T-cell (primary cell): ENCODE measurements around the gene STAT4. TPM values are rescaled to one million over a fixed set of nuclear protein-coding genes. Genes with fewer than 3 reads are reported as not detected.

ENCODE experiments used
- ATAC-seq, 4 experiments: fragments of 200-7000 bp in 3 of 4; fragments of 150-1000 bp in 1 of 4; cut with Tn5 transposase; replicated peaks in 1 of 4; 1 replicate in 3 of 4; 2 replicates in 1 of 4; pipeline ENCODE4 v1.10.0; 2021; ENCODE audit warnings: moderate library complexity in 3 of 4, mild to moderate bottlenecking in 2 of 4, moderate number of reproducible peaks in 1 of 4
- CTCF ChIA-PET, 2 donors: fragments of 300-600 bp; sonication (Branson Sonifier 250); formaldehyde crosslinking; loops; one replicate each; lab custom pipeline; 2022; ENCODE audit warnings: antibody characterized with exemption in 2 of 2; lab: Charles Lee
- POLR2A ChIA-PET, 2 donors: fragments of 300-600 bp; sonication (Branson Sonifier 250); formaldehyde crosslinking; loops; one replicate each; lab custom pipeline; 2022; ENCODE audit warnings: antibody characterized with exemption in 2 of 2; lab: Charles Lee
- DNase-seq, 35 experiments: peaks; one replicate each; pipeline versions ENCODE4 v3.0.0 to v3.0.0-alpha.2; 2013 to 2023
- H3K27ac ChIP-seq: one replicate; pipeline ENCODE4 v1.5.1; 2013; ENCODE audit warnings: low read length
- H3K27me3 ChIP-seq, 2 experiments: replicated peaks in 1 of 2; 1 replicate in 1 of 2; 2 replicates in 1 of 2; pipeline versions ENCODE4 v1.6.1 to v1.7.0; 2013; ENCODE audit warnings: low read length in 1 of 2, mixed read lengths in 1 of 2; ENCODE audit not compliant: control insufficient read depth in 2 of 2, insufficient read depth in 2 of 2; ENCODE audit errors: extremely low read depth in 1 of 2
- H3K36me3 ChIP-seq, 2 donors: 1 replicate in 1 of 2; 2 replicates in 1 of 2; pipeline versions ENCODE4 v1.6.1 to v1.7.0; 2013; ENCODE audit warnings: low read length in 1 of 2; ENCODE audit not compliant: control insufficient read depth in 2 of 2, insufficient read depth in 1 of 2; ENCODE audit errors: extremely low read depth in 1 of 2
- H3K4me1 ChIP-seq, 2 experiments: 1 replicate in 1 of 2; 2 replicates in 1 of 2; pipeline versions ENCODE4 v1.6.1 to v1.7.0; 2013; ENCODE audit warnings: low read length in 2 of 2, mixed read lengths in 1 of 2; ENCODE audit not compliant: insufficient read depth in 2 of 2, control insufficient read depth in 1 of 2; ENCODE audit errors: extremely low read depth in 1 of 2
- H3K4me3 ChIP-seq, 2 donors: 1 replicate in 1 of 2; 2 replicates in 1 of 2; pipeline versions ENCODE4 v1.5.1 to v1.7.0; 2013; ENCODE audit warnings: mild to moderate bottlenecking in 2 of 2, low read length in 1 of 2, moderate library complexity in 1 of 2; ENCODE audit not compliant: control insufficient read depth in 1 of 2; ENCODE audit errors: extremely low read depth in 1 of 2
- H3K9me3 ChIP-seq: 2 replicates; pipeline ENCODE4 v1.7.0; 2013
- H3K27ac Mint-ChIP-seq, 2 donors: one replicate each; pipeline ENCODE4 v1.8.0; 2020 to 2021; ENCODE audit warnings: mild to moderate bottlenecking in 2 of 2, mixed read lengths in 2 of 2
- H3K27me3 Mint-ChIP-seq, 2 donors: one replicate each; pipeline ENCODE4 v1.8.0; 2021 to 2022; ENCODE audit warnings: mixed read lengths in 2 of 2
- H3K36me3 Mint-ChIP-seq: one replicate; pipeline ENCODE4 v1.8.0; 2021; ENCODE audit warnings: mixed read lengths
- H3K4me1 Mint-ChIP-seq, 3 donors: one replicate each; pipeline ENCODE4 v1.8.0; 2020 to 2022; ENCODE audit warnings: mixed read lengths in 3 of 3, mild to moderate bottlenecking in 1 of 3
- H3K4me3 Mint-ChIP-seq, 3 donors: one replicate each; pipeline ENCODE4 v1.8.0; 2020 to 2022; ENCODE audit warnings: mild to moderate bottlenecking in 3 of 3, mixed read lengths in 3 of 3, moderate library complexity in 3 of 3
- H3K9me3 Mint-ChIP-seq, 3 donors: one replicate each; pipeline ENCODE4 v1.8.0; 2020 to 2022; ENCODE audit warnings: mixed read lengths in 3 of 3
- WGBS: methylation state at CpG from one replicate; pipeline ENCODE4 v1.1.5; 2013; ENCODE audit warnings: missing lambda C conversion rate; ENCODE audit not compliant: insufficient coverage; 5-methylcytosine and 5-hydroxymethylcytosine counted together
- total RNA-seq, 35 experiments: library from RNA in 6 of 35; stranded (reverse) in 6 of 35; fragments of 120-200 nt in 1 of 35; gene quantifications; one replicate each; pipeline versions ENCODE4 v1.2.1 to v1.2.4 and lab custom pipeline; 2013 to 2026

STAT4 gene
- total RNA-seq: 100 to 1,000 TPM in 2 of 5 donors, 10 to 100 TPM in 3; 79.5 to 141 (median 91.7) TPM
- 141 TPM for total RNA-seq (2013)
- total RNA-seq (lab: John Stamatoyannopoulos, UW): 121 to 480 (median 218) reads per million in 29 experiments

- WGBS: under 1% methylated on average over 25 of the region's 33 CpGs
- peaks cover 27 to 31% of the 10 kb centered on the region in 2 experiments for H3K4me1 ChIP-seq
- peaks cover 0 to 16% of the 10 kb centered on the region in 2 donors for H3K36me3 ChIP-seq
- peak within 1 kb of the TSS; percentile 99 for H3K27ac ChIP-seq
- ATAC-seq (peak; percentile 84 to 88 (median 84)), DNase-seq (peak; percentile 43 to 95 (median 85))
- H3K4me1 Mint-ChIP-seq: peaks cover 63 to 67% (median 64%) of the 10 kb centered on the region in 3 donors
- peak within 1 kb of the TSS; percentile 95 to 96 for H3K27ac Mint-ChIP-seq
- H3K27me3 ChIP-seq: no peaks in the 10 kb centered on the region
- ChIA-PET POLR2A (interaction anchor here (0.5 to 4.1 kb wide), 16 partner anchors 22 to 527 kb away, joined by 3 to 66 read pairs (median 3); partner anchors contain the start of genes NABP1 (in 1 of the 2) and STAT1 (in 1 of the 2)), CTCF (interaction anchor here (0.6 to 6.2 kb wide), 7 partner anchors 24 to 99 kb away, joined by 3 to 65 read pairs (median 6); no protein-coding TSS in a partner anchor)
- no peaks in the 10 kb centered on the region for H3K9me3 ChIP-seq
- H3K27me3 Mint-ChIP-seq: no peaks in the 10 kb centered on the region
- peak within 1 kb of the TSS; percentile 91 to 98 for H3K4me3 ChIP-seq
- H3K36me3 Mint-ChIP-seq: peaks cover 20% of the 10 kb centered on the region
- H3K4me3 Mint-ChIP-seq: peak within 1 kb of the TSS; percentile 90 to 93 (median 90)
- H3K9me3 Mint-ChIP-seq: no peaks in the 10 kb centered on the region
Observed at GRCh38 chr2:191150600-191151330, at the start of gene STAT4. TSS of gene STAT4 (minus strand) at chr2:191150994. CDS start at chr2:191148203, 2,791 bp downstream.

GRCh38 chr2:191199929-191200512 is 49.2 kb upstream of the STAT4 start:
- Mint-ChIP-seq H3K9me3 (no peaks in the 10 kb centered on the region), H3K36me3 (no peaks in the 10 kb centered on the region), H3K27me3 (no peaks in the 10 kb centered on the region), H3K4me1 (peaks cover 38 to 41% (median 41%) of the 10 kb centered on the region in 3 donors), H3K27ac (no peak overlapping the region), H3K4me3 (no peak overlapping the region)
- Histone ChIP-seq H3K4me3 (no peak overlapping the region), H3K36me3 (no peaks in the 10 kb centered on the region), H3K9me3 (no peaks in the 10 kb centered on the region), H3K27ac (no peak overlapping the region), H3K27me3 (no peaks in the 10 kb centered on the region), H3K4me1 (peaks cover 3 to 15% of the 10 kb centered on the region in 2 experiments)
- ChIA-PET POLR2A (interaction anchor here in 1 of 2 donors (0.5 kb wide), 1 partner anchor 1437 kb away, joined by 3 read pairs; no protein-coding TSS in a partner anchor), CTCF (interaction anchor here in 1 of 2 donors (0.7 to 1.2 kb wide), 2 partner anchors 37 to 147 kb away, joined by 3 read pairs; no protein-coding TSS in a partner anchor)
- ATAC-seq (no peak), DNase-seq (no peak)
- no CpG with 5 or more reads among the region's 6 CpGs for WGBS

- no peak overlapping the region for H3K4me3 Mint-ChIP-seq
- no peak overlapping the region for H3K27ac Mint-ChIP-seq
- 95% methylated on average over 2 of the region's 4 CpGs for whole genome bisulfite sequencing
- H3K36me3 Mint-ChIP-seq: no peaks in the 10 kb centered on the region
- no peak overlapping the region for H3K4me3 ChIP-seq
- H3K27ac ChIP-seq: no peak overlapping the region
- no peaks in the 10 kb centered on the region for H3K9me3 ChIP-seq
- POLR2A ChIA-PET: no interaction called here
- H3K36me3 ChIP-seq: no peaks in the 10 kb centered on the region
- H3K4me1 Mint-ChIP-seq: peaks cover 42 to 47% (median 46%) of the 10 kb centered on the region in 3 donors
- H3K27me3 ChIP-seq: no peaks in the 10 kb centered on the region
- CTCF ChIA-PET: interaction anchor here (0.5 to 1.4 kb wide), 2 partner anchors 8 to 1672 kb away, joined by 3 read pairs; no protein-coding TSS in a partner anchor
- peaks cover 19 to 20% of the 10 kb centered on the region in 2 experiments for H3K4me1 ChIP-seq
- H3K9me3 Mint-ChIP-seq: no peaks in the 10 kb centered on the region
- ATAC-seq (no peak), DNase-seq (no peak)
- H3K27me3 Mint-ChIP-seq: no peaks in the 10 kb centered on the region
Observed at GRCh38 chr2:191198271-191198670, 47.5 kb upstream of the STAT4 start.

GRCh38 chr2:191197096-191197495 is 46.3 kb upstream of the STAT4 start:
- Mint-ChIP-seq H3K27me3 (no peaks in the 10 kb centered on the region), H3K9me3 (no peaks in the 10 kb centered on the region), H3K36me3 (no peaks in the 10 kb centered on the region), H3K27ac (no peak overlapping the region), H3K4me3 (no peak overlapping the region), H3K4me1 (peaks cover 37 to 46% (median 44%) of the 10 kb centered on the region in 3 donors)
- Histone ChIP-seq H3K36me3 (no peaks in the 10 kb centered on the region), H3K27me3 (no peaks in the 10 kb centered on the region), H3K4me1 (peaks cover 19 to 21% of the 10 kb centered on the region in 2 experiments), H3K9me3 (no peaks in the 10 kb centered on the region), H3K4me3 (no peak overlapping the region), H3K27ac (no peak overlapping the region)
- ChIA-PET POLR2A (no interaction called here), CTCF (interaction anchor here in 1 of 2 donors (0.7 to 1.4 kb wide), 2 partner anchors 9 to 49 kb away, joined by 3 read pairs; no protein-coding TSS in a partner anchor)
- ATAC-seq: no peak
- DNase-seq: no peak
- WGBS: 100% methylated on average over 2 of the region's 3 CpGs

GRCh38 chr2:191195021-191195420 is 44.2 kb upstream of the STAT4 start:
- POLR2A ChIA-PET: no interaction called here
- CTCF ChIA-PET: interaction anchor here (1.0 to 1.2 kb wide), 3 partner anchors 10 to 29 kb away, joined by 3 to 5 read pairs (median 5); no protein-coding TSS in a partner anchor
- Mint-ChIP-seq H3K36me3 (no peaks in the 10 kb centered on the region), H3K27ac (peak overlapping the region; percentile 94 to 97), H3K4me3 (peak overlapping the region in 1 of 3 donors; percentile 23), H3K27me3 (no peaks in the 10 kb centered on the region), H3K9me3 (peaks cover 4 to 15% (median 7%) of the 10 kb centered on the region in 3 donors), H3K4me1 (peaks cover 41 to 52% (median 49%) of the 10 kb centered on the region in 3 donors)
- no peaks in the 10 kb centered on the region for H3K27me3 ChIP-seq
- peak overlapping the region; percentile 72 for H3K27ac ChIP-seq
- no peak overlapping the region for H3K4me3 ChIP-seq
- no peak for ATAC-seq
- no peaks in the 10 kb centered on the region for H3K9me3 ChIP-seq
- 71% methylated on average over 1 of the region's 1 CpG for WGBS
- H3K36me3 ChIP-seq: no peaks in the 10 kb centered on the region
- peaks cover 19 to 21% of the 10 kb centered on the region in 2 experiments for H3K4me1 ChIP-seq
- no peak for DNase-seq
